ENCODE results near the gene BRSK1.

Gene BRSK1

DNA sequence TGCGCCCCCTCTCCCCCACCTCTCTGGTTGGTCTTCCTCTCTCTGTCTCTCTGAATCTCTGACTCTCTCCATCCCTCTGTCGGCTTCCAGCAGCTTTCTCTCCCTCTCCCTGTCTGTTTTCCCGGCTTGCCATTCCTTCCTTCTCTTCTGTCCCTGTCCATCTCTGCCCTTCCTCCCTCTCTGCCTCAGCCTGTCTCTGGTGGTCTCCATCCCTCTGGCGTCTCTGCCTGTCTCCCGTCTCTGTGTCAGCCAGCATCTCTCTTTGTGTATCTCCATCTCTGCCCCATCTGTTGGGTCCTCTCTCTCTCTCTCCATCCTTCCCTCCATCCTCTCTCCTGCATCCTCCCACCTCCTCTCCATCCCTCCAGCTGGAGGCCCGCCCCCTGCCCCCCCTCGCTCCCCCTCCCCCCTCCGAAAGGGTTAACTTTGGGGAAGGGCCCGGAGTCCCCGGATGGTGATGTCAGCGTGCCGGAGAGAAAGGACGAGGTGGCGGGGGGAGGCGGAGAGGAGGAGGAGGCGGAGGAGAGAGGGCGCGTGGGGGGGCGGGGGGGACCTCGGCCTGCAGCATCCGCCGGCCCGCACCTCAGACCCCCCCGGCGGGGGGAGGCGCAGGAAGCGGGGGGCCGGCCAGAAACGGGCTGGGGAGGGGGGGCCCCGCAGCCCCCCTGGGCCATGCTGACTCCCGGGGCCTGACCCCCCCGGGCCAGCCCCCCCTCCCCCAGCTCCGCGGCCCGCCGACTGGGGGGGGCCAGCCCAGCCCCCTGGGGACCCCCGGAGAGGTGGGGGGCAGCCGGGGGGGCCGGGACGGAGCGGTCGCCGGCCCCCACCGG is at the start of gene BRSK1:
BRSK1 (plus strand) TSS at position 450 of the 830 bp plus-strand sequence. CDS start 446 bp downstream, outside the sequence.
- DNase-seq (ENCODE audit: low read depth, low spot score): no peak

DNA sequence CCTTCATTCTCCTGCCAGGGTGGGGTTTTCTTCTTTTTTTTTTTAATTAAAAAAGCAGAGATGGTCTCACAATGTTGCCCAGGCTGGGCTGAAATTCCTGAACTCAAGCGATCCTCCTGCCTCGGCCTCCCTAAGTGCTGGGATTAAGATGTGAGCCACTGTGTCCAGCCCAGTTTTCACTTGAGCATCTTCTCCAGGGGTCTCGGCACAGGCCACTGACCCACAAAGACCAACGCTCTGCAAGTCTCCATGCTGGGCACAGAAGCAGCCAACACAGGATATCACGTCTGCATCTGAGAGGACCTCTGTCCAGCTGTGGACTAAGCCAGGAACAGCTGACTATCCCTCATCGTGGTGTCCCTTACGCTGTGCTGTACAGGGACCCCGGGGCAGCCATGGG is 45.8 kb upstream of the BRSK1 start:
- DNase-seq (ENCODE audit: low read depth, low spot score): no peak

DNA sequence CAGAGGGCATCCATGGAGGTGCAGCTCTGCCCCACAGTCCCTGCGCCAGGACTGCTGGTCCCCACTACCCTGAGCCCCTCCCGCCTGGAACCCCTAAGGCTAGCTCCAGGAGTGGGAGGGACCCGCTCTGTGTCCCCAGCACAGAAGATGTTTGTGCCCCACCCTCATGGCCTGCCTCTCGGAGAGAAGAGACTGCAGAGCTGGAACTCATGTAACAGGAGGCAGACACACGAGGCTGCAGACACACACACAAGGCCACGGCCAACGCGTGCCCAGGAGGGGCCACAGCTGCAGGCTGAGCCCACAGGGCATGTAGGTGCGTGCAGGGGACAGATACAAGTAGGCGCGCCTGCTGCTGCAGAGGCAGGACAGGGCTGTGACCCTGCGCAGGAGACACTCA is 44.8 kb upstream of the BRSK1 start:
- no peak for DNase-seq (ENCODE audit: low read depth, low spot score)

DNA sequence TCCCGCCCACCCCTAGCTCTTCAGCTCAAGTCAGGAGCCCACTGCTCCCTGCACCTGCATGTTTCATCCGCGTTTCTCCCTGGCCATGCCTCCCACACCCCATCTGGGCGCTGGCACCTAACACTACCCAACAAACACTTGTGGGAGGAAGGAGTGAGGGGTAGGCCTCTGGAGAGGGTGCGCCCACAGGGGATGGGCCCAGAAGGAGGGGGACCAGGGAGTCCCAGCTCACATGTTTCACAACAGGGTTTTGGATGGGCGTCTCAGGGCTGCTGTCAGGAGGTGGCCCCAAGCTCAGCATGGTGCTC is 43.1 kb upstream of the BRSK1 start:
- no peak for DNase-seq (ENCODE audit: low read depth, low spot score)

DNA sequence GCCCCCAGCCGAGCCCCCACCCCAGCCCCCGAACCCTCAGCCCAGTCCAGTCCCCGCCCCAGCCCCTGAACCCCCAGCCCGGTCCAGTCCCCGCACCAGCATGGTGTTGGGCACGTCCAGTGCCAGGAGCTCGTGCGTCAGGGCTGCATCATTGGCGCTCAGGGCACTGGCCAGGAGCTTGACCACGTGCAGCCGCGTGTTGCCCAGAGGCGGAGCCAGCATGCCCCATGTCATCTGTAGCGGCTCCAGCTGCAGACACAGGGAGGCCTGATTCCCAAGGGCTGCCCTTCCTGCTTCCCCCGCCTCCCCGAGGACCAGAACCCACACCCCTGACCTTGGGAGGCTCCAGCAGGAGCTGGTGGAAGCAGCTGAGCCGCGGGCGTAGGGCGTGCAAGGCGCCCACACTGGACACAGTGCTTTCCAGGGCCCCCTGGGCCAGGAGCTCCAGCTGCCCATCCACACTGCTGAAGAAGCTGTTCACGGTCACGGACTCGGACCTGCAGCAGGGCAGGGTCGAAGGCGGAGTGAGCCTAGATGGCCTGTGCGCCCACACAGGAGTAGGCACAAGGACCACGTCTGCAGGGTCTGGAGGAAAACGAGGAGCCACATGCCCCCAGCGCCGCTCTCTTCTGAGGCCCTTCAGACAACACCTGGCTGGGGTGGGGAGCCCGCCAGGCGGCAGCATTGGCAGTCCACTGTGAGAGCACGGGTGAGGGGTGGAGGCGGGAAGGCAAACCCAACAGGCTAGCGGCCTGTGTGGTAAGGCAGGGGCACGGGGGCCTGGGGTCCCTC is 42.5 kb upstream of the BRSK1 start:
- DNase-seq (ENCODE audit: low read depth, low spot score): no peak

DNA sequence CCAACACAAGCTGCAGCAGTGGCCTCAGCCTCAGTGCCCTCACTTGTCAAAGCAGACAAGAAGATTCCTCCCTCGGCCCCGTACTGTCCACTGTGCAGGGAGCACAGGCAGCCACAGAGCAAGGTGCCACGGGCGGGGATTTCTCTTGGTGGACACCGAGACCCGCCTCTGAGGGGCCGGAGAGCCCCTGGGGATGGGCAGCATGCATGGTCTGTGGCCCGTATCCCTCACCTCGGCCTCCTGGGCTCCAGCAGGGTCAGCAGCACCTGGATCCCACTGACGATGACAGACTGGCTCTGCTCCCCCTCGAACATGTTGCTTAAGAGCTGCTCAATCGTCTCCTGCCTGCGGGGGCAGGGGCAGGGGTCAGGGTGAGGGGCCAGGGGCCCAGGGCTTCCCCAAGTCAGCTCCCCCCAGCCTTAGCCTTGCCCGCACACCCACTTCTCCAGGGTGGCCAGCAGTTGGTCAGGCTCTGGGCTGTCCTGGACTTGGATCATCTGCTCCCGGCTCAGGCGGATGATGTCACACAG is 41.8 kb upstream of the BRSK1 start:
- no peak for DNase-seq (ENCODE audit: low read depth, low spot score)

DNA sequence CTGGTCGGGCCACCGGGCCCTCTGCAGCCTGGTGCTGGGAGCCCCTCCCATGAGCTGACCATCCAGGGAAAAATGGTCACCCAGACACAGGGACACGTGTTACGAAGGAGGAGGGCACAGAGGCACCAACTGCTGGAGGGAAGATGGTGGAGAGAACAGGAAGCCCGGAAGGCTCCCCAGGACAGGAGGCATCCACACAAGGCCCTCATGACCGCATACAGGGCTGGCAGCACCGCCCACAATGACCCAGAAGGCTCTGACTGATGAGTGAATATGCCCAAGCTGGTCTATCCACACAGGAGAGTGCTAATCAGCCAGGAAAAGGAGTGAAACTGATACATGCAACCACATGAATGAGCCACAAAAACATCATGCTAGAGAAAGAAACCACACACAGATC is 41.3 kb upstream of the BRSK1 start:
- no peak for DNase-seq (ENCODE audit: low read depth, low spot score)

DNA sequence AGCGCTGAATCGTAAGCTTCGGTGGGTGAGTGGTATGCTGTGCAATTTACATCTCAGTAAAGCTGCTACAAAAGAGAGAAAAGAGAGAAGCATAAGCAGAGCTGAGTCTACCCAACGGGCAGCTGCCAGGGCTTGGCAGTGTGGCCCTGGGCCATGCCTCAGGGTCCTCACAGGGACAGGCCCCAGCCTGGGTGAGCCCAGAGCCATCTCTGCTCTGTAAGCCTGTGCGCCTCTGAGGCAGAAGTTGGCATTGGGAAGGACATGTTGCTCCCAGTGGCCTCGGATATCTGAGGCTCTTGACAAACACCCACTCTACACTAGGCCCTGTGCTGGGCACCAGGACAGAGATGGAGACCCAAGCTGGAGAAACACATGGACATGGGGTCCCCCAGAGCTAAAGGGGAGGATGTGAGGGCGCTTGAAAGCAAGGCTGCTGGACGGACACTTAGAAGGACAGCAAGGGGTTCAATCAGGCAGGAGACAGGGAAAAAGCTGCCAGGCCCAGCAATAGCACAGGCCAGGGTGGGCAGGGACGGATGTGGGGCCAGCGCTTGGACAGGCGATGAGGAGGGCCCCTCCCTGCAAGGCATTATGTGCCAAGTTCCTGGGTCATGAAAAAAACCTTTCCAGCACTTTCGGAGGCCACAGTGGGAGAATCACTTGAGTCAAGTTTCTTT is 39.7 kb upstream of the BRSK1 start:
- DNase-seq (ENCODE audit: low read depth, low spot score): no peak

DNA sequence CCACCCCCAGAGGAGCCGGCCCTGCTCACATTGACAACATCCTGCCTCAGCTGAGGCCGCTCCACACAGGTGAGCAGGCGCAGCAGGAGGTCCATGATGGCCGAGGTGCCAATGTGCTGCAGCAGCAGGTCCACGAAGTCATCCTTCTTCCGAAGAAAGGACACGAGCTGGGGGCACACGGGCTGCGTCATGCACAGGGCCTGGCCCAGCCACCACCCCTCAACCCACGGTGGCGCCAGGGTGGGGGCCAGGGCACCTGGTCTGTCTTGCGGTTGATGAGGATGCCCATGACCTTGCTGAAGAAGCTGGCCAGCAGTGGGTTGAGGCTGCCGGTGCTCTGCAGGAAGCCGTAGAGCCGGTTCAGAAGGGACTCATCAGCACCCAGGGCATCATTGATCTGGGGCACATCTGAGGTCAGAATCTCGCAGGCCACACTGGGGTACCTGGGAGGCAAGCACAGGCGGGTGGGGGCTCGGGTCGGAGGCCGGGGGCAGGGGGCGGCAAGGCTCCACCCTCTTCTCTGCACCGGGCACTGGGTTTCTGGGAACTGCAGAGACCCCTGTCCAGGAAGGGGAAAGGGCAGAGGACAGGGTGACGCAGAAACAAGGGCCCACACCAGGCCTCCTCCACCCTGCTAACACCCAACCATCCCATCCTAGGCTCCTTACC is 38.4 kb upstream of the BRSK1 start:
- no peak for DNase-seq (ENCODE audit: low read depth, low spot score)

DNA sequence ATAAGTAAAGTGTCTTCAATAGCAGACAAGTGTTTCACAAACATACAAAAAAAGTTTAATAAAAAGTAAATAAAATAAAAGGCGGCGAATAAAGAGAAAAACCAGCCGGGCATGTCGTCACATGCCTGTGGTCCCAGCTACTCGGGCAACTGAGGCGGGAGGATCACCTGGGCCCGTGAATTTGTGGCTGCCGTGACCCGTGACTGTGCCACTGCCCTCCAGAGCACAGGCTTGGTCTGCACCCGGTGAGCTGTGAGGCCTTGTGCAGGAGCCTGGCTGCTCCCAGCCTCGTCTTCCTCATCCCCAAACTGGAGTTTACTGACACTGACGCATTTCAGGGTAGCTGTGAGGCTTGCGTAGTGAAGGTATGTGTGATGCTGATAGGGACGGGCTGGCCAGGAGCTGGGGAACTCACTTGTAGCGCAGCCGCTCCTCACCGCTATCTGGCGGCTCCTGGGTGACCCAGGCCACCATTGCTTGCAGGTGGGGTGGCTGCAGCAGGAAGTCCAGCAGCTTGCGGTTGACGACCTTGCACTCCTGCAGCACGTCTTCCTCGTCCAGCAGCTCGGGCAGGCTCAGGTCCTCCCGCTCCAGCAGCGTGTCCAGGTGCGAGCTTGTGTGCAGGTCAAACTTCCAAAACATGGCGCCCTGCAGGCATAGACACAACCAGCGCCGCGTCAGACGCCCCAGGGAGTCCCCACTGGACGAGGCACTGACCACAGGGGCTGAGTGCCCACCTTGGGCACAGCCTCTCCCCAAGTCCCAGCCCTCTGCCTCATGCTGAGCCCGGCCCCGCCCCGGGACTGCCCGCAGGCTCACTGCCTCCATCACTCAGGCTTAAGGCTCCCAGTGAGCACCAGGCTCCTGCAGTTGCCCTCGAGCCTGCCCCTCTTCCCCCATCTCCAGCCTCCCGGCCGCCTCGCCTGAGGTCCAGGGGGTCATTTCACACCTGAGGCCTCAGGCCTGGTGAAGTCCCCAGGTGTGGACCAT is 37.0 kb upstream of the BRSK1 start:
- no peak for DNase-seq (ENCODE audit: low read depth, low spot score)

DNA sequence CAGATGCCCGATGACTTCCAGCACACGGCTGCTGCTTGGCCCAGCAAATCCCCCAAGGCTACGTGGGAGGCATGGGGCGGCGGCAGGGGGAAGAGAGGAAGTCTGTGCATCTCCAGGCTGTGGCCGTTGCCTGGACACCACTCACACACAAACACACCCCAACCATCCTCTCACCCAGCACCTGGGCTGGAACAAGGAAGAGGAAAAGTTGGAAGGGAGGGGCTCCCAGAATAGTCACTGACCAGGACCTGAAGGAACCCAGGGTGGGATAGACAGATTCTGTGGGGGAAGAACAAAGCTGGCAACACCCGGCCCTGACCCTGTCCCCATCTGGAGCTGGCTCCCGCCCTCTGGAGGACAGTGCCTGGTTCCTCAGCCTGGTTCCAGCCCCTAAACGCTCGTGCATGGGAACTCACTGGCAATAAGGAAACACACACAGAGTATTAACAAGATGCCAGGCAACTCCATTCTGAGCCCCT is 36.1 kb upstream of the BRSK1 start:
- DNase-seq (ENCODE audit: low read depth, low spot score): no peak

DNA sequence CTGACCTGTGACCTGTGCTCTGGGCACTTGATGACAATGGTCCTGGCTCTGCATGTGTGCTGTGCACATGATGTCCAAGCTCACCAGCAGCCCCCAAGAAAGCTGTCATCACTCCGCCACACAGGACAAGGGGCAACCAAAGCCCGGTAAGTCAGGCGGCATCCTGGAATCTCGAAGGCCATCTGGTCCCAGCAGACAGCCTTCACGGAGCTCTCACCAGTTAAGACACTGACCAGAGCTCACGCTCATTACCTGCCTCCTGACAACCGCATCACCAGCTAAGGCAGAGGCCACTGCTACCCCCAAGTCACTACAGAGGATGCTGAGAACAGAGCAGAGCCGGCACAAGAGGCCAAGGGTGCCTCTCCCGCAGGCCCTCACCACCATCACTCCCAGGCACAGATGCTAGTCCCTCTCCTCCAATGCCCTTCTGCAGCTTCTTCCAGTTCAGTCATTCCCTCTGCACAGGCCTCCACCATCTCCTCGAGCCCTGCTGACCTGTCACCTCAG is 35.6 kb upstream of the BRSK1 start:
- DNase-seq (ENCODE audit: low read depth, low spot score): no peak

DNA sequence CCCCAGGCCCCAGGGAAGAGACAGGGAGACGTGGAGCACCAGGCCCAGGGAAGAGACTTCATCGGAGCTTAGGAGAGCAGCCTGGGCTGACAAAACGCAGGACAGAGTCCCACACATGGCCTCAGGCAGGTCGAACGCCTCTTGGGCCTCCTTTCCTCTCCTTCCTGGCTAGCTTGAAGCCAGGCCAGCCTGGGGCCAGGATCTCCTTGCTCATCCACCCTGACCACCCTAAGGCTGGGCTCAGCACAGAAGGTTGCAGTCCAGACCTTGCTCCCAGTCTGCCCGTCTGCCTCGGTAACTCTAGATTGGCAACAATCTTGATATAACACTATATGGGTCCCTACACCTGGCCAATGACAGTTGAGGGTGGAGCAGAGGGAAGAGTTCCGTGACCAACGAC is 35.1 kb upstream of the BRSK1 start:
- no peak for DNase-seq (ENCODE audit: low read depth, low spot score)

DNA sequence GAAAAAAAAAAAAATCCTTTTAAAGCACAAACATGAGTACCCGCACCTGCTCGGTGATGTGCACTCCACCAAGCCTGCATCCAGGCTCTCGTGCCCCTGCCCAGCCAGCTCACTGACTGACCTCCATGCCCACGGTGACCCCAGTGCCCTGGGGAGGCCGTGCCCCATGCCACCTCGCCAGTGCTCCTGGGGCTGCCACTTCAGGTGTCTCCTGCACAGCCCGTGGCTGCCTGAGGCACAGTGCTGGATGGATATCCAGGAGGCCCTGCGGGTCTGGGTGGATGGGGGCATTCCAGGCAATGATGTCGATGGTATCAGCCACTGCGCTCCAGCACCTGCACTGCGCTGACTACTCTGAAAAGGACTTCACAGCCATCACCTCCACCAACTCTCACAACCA is 34.0 kb upstream of the BRSK1 start:
- no peak for DNase-seq (ENCODE audit: low read depth, low spot score)

DNA sequence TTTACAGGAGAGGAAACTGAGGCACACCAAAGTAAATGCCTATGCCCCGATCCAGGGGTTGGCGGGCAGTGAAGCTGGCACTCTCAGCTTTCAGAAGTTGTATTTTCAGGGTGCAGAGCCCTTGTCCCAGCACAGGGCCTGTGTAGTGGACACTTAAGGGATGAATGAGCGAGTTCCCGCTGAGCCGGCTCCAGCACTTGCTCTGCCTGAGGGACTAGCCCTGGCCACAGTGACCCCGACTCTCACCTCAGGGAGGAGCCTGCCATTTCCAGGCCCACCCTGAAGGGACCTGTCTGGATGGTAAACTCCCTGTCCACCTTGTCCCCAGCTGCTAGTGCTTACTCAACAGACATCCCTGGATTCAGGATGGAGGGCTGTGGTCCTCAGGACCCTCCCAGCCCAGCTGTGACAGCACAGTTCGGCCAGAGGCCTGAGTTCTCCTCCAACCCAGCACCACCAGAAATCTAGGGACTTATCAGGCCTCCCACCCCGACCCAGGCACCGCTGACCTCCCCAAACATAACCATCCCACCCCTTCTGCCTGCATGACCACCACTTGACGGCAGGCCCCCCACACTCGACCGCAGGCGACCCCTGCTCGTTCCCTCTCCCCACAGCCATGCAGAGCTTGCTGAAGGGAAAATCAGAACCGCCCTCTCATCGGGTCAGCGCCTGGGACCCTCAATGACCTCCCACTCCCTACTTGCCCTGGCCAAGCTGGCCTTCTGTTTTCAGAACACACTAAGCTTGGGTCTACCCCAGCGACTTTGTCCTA is 33.3 kb upstream of the BRSK1 start:
- no peak for DNase-seq (ENCODE audit: low read depth, low spot score)

DNA sequence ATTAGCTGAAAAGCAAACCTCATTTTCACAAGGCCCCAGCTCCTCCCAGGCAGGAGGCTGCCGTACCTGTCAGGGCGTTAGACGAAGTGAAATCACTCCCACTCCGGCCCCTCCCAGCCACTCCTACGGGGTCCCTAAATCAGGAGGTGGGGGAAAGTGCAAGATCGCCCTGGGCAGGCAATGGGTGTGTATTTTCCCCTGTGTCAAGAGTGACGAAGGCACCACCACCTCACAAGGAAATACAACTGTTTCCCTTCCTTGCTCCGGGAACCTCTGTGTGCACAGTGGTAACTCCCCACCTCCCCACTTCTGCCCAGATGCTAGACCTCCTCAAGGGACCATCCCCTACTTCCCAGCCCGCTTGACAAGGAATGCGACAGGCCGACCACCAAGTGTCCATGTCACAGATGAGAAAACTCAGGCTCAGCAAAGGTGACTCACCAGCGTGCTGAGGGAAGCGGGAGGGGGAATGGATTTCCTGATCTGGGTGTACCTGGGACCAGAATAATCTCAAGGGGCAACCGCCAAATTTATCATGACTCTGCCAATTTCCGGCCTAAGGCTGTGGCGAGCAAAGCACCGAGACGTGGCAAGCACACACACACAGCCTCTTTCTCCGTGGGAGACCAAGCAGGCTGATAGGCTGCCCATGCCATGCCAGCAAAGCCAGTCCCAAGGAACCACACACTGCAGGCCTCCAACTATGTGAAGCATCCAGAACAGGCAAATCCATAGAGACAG is 32.3 kb upstream of the BRSK1 start:
- no peak for DNase-seq (ENCODE audit: low read depth, low spot score)

DNA sequence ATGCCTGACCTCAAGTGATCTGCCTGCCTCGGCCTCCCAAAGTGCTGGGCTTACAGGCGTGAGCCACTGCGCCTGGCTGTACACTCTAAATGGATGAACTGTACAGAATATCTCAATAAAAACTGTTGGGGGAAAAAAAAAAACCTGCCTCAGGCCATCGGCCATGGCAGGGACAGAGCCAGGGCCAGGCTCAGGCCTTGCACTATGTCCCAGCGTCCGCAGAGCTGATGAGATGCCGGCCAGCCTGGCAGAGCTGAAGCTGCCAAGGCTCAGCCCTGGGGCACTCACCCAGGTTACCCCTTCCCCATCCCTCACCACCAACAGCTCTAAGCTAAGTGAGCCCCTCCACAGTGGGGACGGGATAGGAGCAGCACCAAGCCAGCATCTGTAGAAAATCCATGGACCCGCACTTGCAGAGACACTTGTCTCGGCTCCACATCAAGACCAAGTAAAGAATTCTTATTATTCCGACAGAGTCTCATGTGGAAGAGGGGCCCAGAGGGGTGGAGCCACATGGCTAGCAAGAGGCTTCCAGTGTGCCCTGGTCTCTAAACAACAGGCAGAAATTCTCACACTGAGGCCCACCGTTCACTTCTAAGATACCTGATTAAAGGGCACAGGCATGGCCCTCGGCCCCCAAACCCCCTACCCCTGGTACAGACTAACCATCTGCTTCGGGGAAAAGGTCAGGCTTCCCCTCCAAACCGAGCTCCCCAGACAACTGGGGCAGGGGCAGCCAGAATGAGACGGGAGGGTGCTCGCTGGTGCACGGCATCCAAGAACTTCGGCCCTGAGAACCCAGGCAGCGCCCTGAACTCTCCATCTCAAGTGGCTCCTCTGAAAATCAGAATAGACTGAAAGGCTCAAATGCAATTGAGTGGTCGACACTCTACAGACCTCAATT is 30.8 kb upstream of the BRSK1 start:
- no peak for DNase-seq (ENCODE audit: low read depth, low spot score)
